Breast epithelium (tissue), 4 donors: ENCODE results near the gene TBL1XR1. TPM values are rescaled to one million over a fixed set of nuclear protein-coding genes. Genes with fewer than 3 reads are reported as not detected.
"Not testable (repeated sequence)": the region's sequence is repeated elsewhere in the genome, so short reads cannot be mapped to it uniquely, and the experiment has no call there.

Experiments used
- DNase-seq, 2 donors: peaks; one replicate each; pipeline ENCODE4 v3.0.0-alpha.2; 2019; ENCODE audit warnings: low spot score in 2 of 2
- H3K27ac ChIP-seq, 2 donors: fragments of 200-600 bp; sonication (generic) in 1 of 2; one replicate each; pipeline ENCODE4 v1.5.1; 2016 to 2019; ENCODE audit warnings: mild to moderate bottlenecking in 1 of 2
- H3K27me3 ChIP-seq, 2 donors: fragments of 200-600 bp; sonication (generic) in 1 of 2; one replicate each; pipeline versions ENCODE4 v1.5.1 to v1.6.0; 2017 to 2019; ENCODE audit warnings: control low read depth in 1 of 2, mild to moderate bottlenecking in 1 of 2
- H3K36me3 ChIP-seq: fragments of 200-600 bp; one replicate; pipeline ENCODE4 v1.5.1; 2019
- H3K4me1 ChIP-seq, 2 donors: fragments of 200-600 bp; sonication (generic); one replicate each; pipeline ENCODE4 v1.5.1; 2016 to 2019; ENCODE audit warnings: control low read depth in 1 of 2
- H3K4me3 ChIP-seq, 3 donors: fragments of 200-600 bp; sonication (generic); 1 replicate in 2 of 3; 2 replicates in 1 of 3; pipeline ENCODE4 v1.5.1; 2016 to 2019; ENCODE audit warnings: mild to moderate bottlenecking in 3 of 3, moderate library complexity in 2 of 3
- H3K9me3 ChIP-seq, 2 donors: fragments of 200-600 bp; sonication (generic) in 1 of 2; one replicate each; pipeline ENCODE4 v1.5.1; 2016 to 2019; ENCODE audit warnings: control low read depth in 1 of 2
- CTCF ChIP-seq, 3 donors: fragments of 450-650 bp; IDR thresholded peaks; one replicate each; pipeline ENCODE4 v1.5.1; 2016 to 2017; ENCODE audit warnings: antibody characterized with exemption in 3 of 3, mild to moderate bottlenecking in 3 of 3, moderate library complexity in 3 of 3
- POLR2A ChIP-seq: fragments of 450-650 bp; IDR thresholded peaks from one replicate; pipeline ENCODE4 v1.6.1; 2016; ENCODE audit warnings: antibody characterized with exemption, mild to moderate bottlenecking, moderate library complexity
- POLR2AphosphoS5 ChIP-seq, 3 donors: sonication (generic); formaldehyde crosslinking; IDR thresholded peaks; one replicate each; pipeline ENCODE4 v1.6.1; 2017; ENCODE audit warnings: antibody characterized with exemption in 3 of 3
- intact Hi-C: fragments of 100-400 bp; cut with DNase I; formaldehyde crosslinking; loops from one replicate; pipeline ENCODE4 v1.15.1; 2023; ENCODE audit warnings: low total_unique reads
- total RNA-seq, 3 donors: library from RNA; depleted of rRNA; stranded (reverse); fragments of >200 nt; gene quantifications; one replicate each; pipeline ENCODE4 v1.1.0, GENCODE V29; 2016

Gene TBL1XR1
- total RNA-seq, 3 donors from 2014 or later: 92.8 to 147 (median 111) TPM

DNA sequence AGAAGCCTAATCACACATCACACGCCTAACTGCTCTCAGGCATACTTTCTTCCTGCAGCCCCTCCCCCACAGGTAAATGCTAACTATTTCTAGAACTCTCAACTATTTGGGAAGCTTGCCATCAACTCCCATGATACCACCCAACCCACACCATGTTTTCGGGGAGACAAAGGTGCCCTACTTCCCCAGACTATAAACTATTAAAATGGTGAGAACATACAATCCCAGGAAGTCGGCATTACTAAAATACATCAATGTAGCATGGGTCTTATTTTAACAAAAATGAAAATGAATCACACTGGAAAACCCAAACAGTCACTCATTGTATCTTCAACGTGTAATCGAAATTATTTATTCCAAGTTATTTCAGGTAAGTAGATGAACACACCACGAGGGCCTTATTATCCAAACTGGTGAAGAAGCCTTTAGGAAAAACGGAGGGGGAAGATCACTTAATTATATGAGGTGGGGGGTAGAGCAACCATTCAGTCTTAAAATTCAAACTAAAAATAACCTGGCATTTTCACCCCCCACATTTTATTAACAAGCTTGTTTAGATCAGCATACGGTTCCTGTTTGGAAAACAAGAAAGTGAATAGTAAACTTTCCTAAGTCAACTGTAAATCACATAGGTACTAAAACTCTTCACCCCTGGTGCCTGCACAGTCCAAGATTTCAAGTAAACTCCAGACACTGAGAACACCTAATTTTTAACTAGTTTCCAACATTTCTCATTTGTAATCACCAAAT lies 1.9 kb downstream of the TBL1XR1 start:
- no peaks in the 10 kb centered on the region for H3K9me3 ChIP-seq
- no peaks in the 10 kb centered on the region for H3K36me3 ChIP-seq
- intact Hi-C loops: loop anchor here (5.0 kb wide), 1 partner anchor 162 kb away; no protein-coding TSS in a partner anchor
- no peaks in the 10 kb centered on the region for H3K4me1 ChIP-seq
- TF ChIP-seq CTCF (IDR thresholded peaks at IDR 0.05) (no peak), POLR2A (no peak), POLR2AphosphoS5 (IDR thresholded peaks at IDR 0.05) (no peak)
- peak overlapping the region; percentile 99 to 100 for H3K27ac ChIP-seq
- no peak for DNase-seq
- H3K27me3 ChIP-seq: no peaks in the 10 kb centered on the region
- H3K4me3 ChIP-seq: peak overlapping the region; percentile 93 to 98 (median 97)

- intact Hi-C loops: no loop called here
- H3K36me3 ChIP-seq: no peaks in the 10 kb centered on the region
- DNase-seq: no peak
- H3K4me3 ChIP-seq: peak overlapping the region in 2 of 3 donors; percentile 97 to 98
- no peaks in the 10 kb centered on the region for H3K9me3 ChIP-seq
- H3K27me3 ChIP-seq: no peaks in the 10 kb centered on the region
- no peak for TF ChIP-seq POLR2A
- peak overlapping the region in 1 of 2 donors; percentile 42 for H3K27ac ChIP-seq
- H3K4me1 ChIP-seq: no peaks in the 10 kb centered on the region
Observed at GRCh38 chr3:177194299-177194698, 3.0 kb downstream of the TBL1XR1 start.

- Histone ChIP-seq H3K36me3 (no peaks in the 10 kb centered on the region), H3K4me3 (peak overlapping the region in 1 of 3 donors; percentile 98), H3K27ac (peak overlapping the region; percentile 14 to 42), H3K9me3 (no peaks in the 10 kb centered on the region), H3K27me3 (no peaks in the 10 kb centered on the region), H3K4me1 (no peaks in the 10 kb centered on the region)
- DNase-seq: no peak
- TF ChIP-seq POLR2AphosphoS5 (IDR thresholded peaks at IDR 0.05): no peak
- intact Hi-C loops: no loop called here
Observed at GRCh38 chr3:177193688-177194268, 3.5 kb downstream of the TBL1XR1 start.

- intact Hi-C loops, H3K27ac ChIP-seq: not testable (repeated sequence)
Observed at GRCh38 chr3:177193275-177193674, 4.0 kb downstream of the TBL1XR1 start.

DNA sequence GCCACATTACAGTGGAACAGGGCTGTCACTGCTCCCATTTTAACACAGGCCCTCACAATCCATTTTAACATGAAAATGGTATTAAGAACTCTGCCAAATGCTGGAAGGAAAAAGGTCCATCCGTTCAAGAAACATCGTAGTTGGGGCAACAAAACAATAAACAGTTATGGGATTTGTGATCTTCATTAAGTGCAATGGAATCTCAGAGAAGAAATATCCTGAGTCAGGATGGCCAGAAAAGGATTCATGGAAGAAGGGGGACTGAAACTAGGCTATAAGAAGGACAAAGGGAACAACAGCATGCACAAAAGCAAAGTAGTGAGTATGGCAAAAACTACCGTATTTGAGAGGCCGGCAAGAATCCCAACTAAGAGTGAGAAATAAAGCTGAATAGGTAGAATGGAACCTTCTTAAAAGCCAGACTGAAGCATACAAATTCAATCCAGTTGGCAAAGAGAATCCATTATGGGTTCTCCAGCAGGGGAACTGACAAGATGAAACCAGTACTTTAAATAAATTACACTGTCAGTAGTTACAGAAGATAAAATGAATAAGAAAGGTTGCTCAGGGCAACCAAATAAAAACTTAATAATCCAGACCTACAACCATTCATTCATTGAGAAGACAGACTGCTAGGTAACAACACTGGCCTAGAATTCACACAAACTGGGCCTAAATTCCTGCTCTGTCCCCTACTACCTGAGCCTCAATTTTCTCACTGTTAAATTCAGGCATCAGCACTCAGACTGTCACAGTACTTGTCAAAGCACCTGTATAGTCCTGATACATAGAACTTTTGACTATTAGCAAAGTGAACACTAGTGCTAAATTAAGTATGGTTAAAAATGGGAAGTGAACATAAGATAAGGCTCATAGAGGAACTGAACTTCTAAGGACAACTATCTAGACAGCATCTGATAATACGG lies 6.3 kb downstream of the TBL1XR1 start:
- TF ChIP-seq POLR2A (no peak), POLR2AphosphoS5 (IDR thresholded peaks at IDR 0.05) (no peak), CTCF (IDR thresholded peaks at IDR 0.05) (no peak)
- H3K4me3 ChIP-seq: no peak overlapping the region
- peak overlapping the region; percentile 63 to 67 for H3K27ac ChIP-seq
- no peaks in the 10 kb centered on the region for H3K36me3 ChIP-seq
- no peak for DNase-seq
- intact Hi-C loops: no loop called here
- H3K4me1 ChIP-seq: no peaks in the 10 kb centered on the region
- H3K27me3 ChIP-seq: no peaks in the 10 kb centered on the region
- no peaks in the 10 kb centered on the region for H3K9me3 ChIP-seq

More at GRCh38 chr3:177193275-177193674, 4.0 kb downstream of the TBL1XR1 start:
- H3K4me1 ChIP-seq, H3K27me3 ChIP-seq, H3K4me3 ChIP-seq, DNase-seq, H3K9me3 ChIP-seq, H3K36me3 ChIP-seq: not testable (repeated sequence)

GRCh38 chr3:177190184-177190583 lies 7.1 kb downstream of the TBL1XR1 start:
- peak overlapping the region; percentile 63 to 67 for H3K27ac ChIP-seq
- H3K36me3 ChIP-seq, H3K4me3 ChIP-seq, intact Hi-C loops, H3K27me3 ChIP-seq, H3K4me1 ChIP-seq, DNase-seq, H3K9me3 ChIP-seq: not testable (repeated sequence)

DNA sequence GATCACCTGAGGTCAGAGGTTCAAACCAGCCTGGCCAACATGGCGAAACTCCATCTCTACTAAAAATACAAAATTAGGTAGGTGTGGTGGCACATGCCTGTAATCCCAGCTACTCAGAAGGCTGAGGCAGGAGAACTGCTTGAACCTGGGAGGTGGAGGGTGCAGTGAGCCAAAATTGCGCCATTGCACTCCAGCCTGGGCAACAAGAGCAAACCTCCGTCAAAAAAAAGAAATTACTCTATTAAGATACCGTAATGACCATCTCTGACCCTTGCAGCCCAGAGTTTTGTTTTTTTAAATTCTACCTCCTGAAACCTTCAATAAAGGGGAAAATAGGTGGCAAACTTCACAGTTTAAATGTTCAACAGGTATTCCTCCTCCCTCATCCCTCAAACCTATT lies 9.0 kb downstream of the TBL1XR1 start:
- not testable (repeated sequence) for H3K36me3 ChIP-seq, H3K27ac ChIP-seq, H3K4me3 ChIP-seq, H3K4me1 ChIP-seq, H3K9me3 ChIP-seq, H3K27me3 ChIP-seq, DNase-seq
- intact Hi-C loops: loop anchor here (10.0 kb wide), 1 partner anchor 416 kb away; no protein-coding TSS in a partner anchor
